ENCODE results near the gene MRPL4.

- TF ChIP-seq, protein P1, sequence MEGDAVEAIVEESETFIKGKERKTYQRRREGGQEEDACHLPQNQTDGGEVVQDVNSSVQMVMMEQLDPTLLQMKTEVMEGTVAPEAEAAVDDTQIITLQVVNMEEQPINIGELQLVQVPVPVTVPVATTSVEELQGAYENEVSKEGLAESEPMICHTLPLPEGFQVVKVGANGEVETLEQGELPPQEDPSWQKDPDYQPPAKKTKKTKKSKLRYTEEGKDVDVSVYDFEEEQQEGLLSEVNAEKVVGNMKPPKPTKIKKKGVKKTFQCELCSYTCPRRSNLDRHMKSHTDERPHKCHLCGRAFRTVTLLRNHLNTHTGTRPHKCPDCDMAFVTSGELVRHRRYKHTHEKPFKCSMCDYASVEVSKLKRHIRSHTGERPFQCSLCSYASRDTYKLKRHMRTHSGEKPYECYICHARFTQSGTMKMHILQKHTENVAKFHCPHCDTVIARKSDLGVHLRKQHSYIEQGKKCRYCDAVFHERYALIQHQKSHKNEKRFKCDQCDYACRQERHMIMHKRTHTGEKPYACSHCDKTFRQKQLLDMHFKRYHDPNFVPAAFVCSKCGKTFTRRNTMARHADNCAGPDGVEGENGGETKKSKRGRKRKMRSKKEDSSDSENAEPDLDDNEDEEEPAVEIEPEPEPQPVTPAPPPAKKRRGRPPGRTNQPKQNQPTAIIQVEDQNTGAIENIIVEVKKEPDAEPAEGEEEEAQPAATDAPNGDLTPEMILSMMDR (IDR thresholded peaks at IDR 0.05) = no peak
- TF ChIP-seq POLR2A (IDR thresholded peaks at IDR 0.05) = no peak
Measured at GRCh38 chr19:10290357-10290875, 38.4 kb downstream of the MRPL4 start.
